Effector memory CD4-positive, alpha-beta T cell (primary cell): Measurements from ENCODE around the gene ZDHHC6.

Experiments used
- DNase-seq, 3 donors: peaks; one replicate each; pipeline ENCODE4 v3.0.0-alpha.2; 2020
- H3K27ac ChIP-seq: 2 replicates; pipeline ENCODE4 v1.7.0; 2013; ENCODE audit warnings: mild to moderate bottlenecking, low read length, moderate library complexity; ENCODE audit not compliant: insufficient read depth, poor library complexity, severe bottlenecking
- H3K27me3 ChIP-seq: replicated peaks from 2 replicates; pipeline ENCODE4 v1.7.0; 2013; ENCODE audit warnings: mild to moderate bottlenecking, low read length; ENCODE audit not compliant: insufficient read depth, control insufficient read depth, poor library complexity, severe bottlenecking
- H3K36me3 ChIP-seq: 2 replicates; pipeline ENCODE4 v1.7.0; 2013; ENCODE audit warnings: mild to moderate bottlenecking, low read length, moderate library complexity; ENCODE audit not compliant: control insufficient read depth, insufficient read depth
- H3K4me1 ChIP-seq: 2 replicates; pipeline ENCODE4 v1.7.0; 2013; ENCODE audit warnings: low read length, mild to moderate bottlenecking; ENCODE audit not compliant: control insufficient read depth, insufficient read depth, poor library complexity, severe bottlenecking
- H3K4me3 ChIP-seq: 2 replicates; pipeline ENCODE4 v1.7.0; 2013; ENCODE audit warnings: low read length, low read depth, mild to moderate bottlenecking; ENCODE audit not compliant: insufficient read depth, poor library complexity, severe bottlenecking
- H3K9me3 ChIP-seq: 2 replicates; pipeline ENCODE4 v1.7.0; 2013; ENCODE audit warnings: mild to moderate bottlenecking, low read length, moderate library complexity; ENCODE audit not compliant: control insufficient read depth

ZDHHC6 gene

DNA sequence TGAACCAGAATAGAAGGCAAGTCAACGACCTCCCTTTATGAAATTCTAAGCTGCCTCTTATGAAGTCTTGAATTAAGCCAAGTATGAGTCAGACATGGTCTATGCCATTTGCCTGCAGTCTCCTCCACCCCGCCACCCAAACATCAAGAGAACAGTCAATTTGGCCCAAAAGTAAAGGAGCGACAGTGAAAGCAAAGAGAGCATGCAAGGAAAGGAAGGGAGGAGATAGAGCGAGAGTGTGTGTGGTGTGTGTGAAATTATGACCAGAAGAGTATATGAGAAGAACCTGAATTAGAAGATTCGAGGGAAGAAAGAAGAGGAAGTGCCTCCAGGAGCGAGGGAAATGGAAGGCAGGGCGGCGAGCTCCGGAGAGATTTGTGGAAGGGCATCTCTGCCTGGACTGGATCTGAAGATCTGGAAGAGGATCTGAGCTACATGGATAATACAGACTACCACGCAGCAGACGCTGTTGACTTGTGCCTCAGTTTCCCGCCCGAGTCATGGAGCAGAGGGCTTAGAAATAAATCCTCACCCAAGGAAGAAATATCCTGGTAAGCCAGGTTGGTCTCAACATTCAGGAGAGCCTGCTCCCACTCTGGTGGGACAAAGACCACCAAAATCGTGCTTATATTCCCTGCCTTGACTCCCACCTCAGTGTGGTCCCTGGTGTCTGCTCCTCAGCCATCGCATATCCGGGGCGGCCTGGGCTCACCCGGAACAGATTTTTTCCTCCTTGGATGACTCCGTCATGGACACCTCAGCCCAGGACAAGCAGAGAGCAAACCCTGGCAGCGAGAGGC is 459 bp downstream of the ZDHHC6 start:
- Histone ChIP-seq H3K27ac (peak overlapping the region; percentile 91), H3K36me3 (peaks cover 14% of the 10 kb centered on the region), H3K4me1 (peaks cover 15% of the 10 kb centered on the region), H3K27me3 (no peaks in the 10 kb centered on the region), H3K4me3 (peak overlapping the region; percentile 100), H3K9me3 (no peaks in the 10 kb centered on the region)
- no peak for DNase-seq

DNA sequence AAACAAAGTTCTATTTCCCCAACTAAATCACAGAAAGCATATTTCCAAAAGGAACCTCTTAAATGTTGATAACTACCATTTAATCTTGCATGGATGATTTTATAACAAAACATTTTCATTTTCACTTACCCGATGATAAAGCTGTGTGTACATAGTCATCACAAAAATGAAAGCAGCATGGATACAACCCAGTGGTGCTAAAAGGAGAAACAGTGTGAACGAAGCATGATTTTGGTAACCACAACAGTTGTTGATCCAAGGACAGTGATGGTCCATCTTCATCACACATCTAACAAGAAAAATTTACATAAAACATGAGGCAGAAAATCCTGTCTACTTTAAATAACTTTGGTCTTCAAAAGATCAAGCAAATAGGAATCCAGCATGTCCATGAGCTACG is 4.7 kb downstream of the ZDHHC6 start:
- H3K4me1 ChIP-seq: peaks cover 10% of the 10 kb centered on the region
- no peak overlapping the region for H3K4me3 ChIP-seq
- no peak for DNase-seq
- no peaks in the 10 kb centered on the region for H3K9me3 ChIP-seq
- H3K27me3 ChIP-seq: no peaks in the 10 kb centered on the region
- no peak overlapping the region for H3K27ac ChIP-seq
- H3K36me3 ChIP-seq: peaks cover 30% of the 10 kb centered on the region

DNA sequence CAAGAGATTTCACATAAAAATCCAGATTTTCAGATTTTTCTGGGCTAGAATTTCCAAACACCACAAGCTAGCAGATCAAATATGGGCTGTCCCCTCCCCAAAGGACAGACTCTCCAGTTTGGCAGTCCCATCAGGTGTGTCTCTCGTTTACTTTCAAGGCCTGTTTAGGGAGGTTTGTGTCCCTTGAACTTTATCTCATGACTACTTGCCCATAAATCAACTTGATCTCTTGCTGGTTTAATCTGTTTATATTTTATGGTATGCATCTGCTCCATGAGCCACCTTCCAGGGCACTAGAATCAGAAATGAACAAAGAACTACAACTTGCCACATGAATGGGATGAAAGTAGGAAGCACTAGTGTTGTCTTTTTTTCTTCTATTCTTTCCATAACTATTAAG is 5.2 kb downstream of the ZDHHC6 start:
- H3K36me3 ChIP-seq: peaks cover 30% of the 10 kb centered on the region
- peaks cover 10% of the 10 kb centered on the region for H3K4me1 ChIP-seq
- no peak overlapping the region for H3K27ac ChIP-seq
- no peaks in the 10 kb centered on the region for H3K9me3 ChIP-seq
- no peak overlapping the region for H3K4me3 ChIP-seq
- no peaks in the 10 kb centered on the region for H3K27me3 ChIP-seq
- DNase-seq: no peak

GRCh38 chr10:112438356-112438755 is 8.4 kb downstream of the ZDHHC6 start:
- Histone ChIP-seq H3K27ac (no peak overlapping the region), H3K27me3 (no peaks in the 10 kb centered on the region), H3K36me3 (peaks cover 37% of the 10 kb centered on the region), H3K9me3 (no peaks in the 10 kb centered on the region), H3K4me1 (no peaks in the 10 kb centered on the region), H3K4me3 (no peak overlapping the region)
- DNase-seq: no peak

DNA sequence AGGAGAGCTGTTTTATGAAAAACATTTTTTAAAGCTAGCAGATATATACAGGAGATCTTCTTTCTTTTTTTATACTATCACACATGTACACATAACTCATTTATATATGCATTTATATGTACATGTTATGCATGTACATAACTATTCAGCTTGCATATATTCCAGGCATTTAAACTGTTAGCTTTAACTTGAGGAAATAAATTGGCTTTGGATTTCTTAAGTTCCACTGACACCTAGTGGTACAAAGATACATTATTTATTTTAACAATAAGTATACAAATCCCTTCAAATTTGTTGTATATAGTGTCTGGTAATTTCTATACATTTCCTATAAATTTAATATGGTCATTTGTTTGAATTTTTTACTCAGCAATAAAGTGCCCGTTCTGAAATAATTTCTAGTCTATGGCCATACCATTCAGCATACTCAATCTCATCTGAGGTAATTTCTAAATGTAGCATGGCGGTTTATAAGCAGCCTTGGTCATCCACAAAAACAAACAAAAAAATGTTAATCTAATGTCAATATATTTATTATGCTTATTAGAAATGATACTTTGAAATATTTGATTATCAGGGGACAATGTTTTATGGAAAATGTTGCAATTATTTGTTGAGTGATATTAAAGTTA is 11.6 kb downstream of the ZDHHC6 start:
- Histone ChIP-seq H3K36me3 (peaks cover 44% of the 10 kb centered on the region), H3K4me3 (no peak overlapping the region), H3K4me1 (no peaks in the 10 kb centered on the region), H3K27me3 (no peaks in the 10 kb centered on the region), H3K27ac (no peak overlapping the region), H3K9me3 (no peaks in the 10 kb centered on the region)
- no peak for DNase-seq

DNA sequence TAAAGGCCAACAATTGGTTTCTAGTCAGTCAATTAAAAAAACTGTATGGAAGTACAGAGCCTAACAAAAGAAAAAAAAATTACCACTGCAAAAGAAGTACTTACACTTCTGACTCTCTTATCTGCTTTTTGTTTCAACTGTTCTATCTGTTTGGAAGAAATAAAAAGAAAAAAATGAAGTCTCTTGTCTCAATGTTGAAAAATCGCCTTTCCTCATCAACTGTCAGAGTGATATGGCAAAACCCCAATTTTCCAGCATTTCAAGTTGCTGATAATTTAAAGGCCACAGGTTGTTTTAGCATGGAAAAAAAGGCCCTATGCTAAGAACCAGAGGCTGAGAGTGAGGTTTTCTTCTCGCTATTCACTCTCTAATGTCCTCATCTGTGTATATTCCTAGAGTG is 13.6 kb downstream of the ZDHHC6 start:
- Histone ChIP-seq H3K36me3 (peaks cover 56% of the 10 kb centered on the region), H3K9me3 (no peaks in the 10 kb centered on the region), H3K27ac (no peak overlapping the region), H3K4me1 (no peaks in the 10 kb centered on the region), H3K27me3 (no peaks in the 10 kb centered on the region), H3K4me3 (no peak overlapping the region)
- no peak for DNase-seq

- Histone ChIP-seq H3K36me3 (peaks cover 82% of the 10 kb centered on the region), H3K9me3 (no peaks in the 10 kb centered on the region), H3K27ac (no peak overlapping the region), H3K27me3 (no peaks in the 10 kb centered on the region), H3K4me3 (no peak overlapping the region), H3K4me1 (no peaks in the 10 kb centered on the region)
- DNase-seq: no peak
Observed at GRCh38 chr10:112429654-112430230, 17.0 kb downstream of the ZDHHC6 start.

DNA sequence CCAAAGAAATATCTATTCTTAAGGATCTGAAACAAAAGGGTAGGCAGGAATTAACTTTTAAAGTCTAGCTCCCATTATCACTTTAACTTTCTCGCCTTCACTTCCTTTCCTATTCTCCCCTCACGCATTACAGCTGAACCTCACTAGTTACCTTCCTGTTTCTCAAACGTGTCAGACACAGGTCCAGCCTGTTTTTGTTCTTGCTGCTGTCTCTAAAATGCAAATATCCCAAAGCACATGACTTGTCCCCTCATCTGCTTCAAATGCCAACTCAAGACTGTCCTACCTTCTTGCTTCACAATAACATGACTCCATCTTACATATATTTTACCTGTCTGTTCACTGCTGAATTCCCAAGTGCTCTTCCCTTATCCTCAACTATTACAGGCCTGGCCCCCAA is 17.6 kb downstream of the ZDHHC6 start:
- Histone ChIP-seq H3K27me3 (no peaks in the 10 kb centered on the region), H3K4me3 (no peak overlapping the region), H3K9me3 (no peaks in the 10 kb centered on the region), H3K27ac (no peak overlapping the region), H3K4me1 (no peaks in the 10 kb centered on the region), H3K36me3 (peaks cover 84% of the 10 kb centered on the region)
- no peak for DNase-seq

DNA sequence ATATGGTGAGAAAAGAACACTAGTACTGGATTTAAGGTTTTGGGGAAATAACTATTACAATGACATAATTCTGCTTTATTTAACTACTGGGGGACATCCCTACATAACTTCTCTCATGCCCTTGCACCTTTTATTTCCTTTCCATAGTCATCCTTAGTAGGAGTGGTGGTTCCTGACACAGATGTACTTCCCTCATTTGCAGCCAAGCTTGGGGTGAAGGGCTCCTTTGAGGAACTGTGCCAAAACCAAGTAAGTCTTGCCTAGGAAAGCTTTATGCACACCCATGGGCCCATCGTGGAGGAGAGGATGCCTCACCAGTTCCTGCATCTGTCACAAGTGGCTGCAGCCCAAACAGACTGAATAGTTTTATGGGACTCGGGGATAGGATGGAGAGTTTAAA is 20.6 kb downstream of the ZDHHC6 start:
- Histone ChIP-seq H3K4me1 (no peaks in the 10 kb centered on the region), H3K27ac (no peak overlapping the region), H3K27me3 (no peaks in the 10 kb centered on the region), H3K4me3 (no peak overlapping the region), H3K9me3 (no peaks in the 10 kb centered on the region), H3K36me3 (peaks cover 90% of the 10 kb centered on the region)
- DNase-seq: no peak

DNA sequence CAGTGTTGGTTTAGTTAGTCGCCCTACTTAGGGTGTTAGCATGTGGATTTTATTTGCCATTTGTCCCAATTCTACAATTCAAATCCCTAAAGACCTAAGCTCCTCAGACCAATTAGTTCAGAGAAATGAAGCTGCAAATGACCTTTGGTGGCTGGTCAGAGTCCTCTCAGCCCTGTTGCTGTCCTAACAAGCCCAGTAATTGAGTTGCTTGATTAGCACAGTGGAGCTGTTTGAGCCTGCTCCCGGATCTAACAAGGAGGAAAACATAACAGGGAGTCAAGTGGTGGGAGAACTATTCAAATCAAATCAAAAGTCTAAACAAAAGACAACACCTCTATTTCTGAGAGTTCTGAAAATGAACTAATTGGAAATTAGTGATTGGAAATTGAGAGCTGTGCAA is 22.1 kb downstream of the ZDHHC6 start:
- Histone ChIP-seq H3K9me3 (no peaks in the 10 kb centered on the region), H3K27me3 (no peaks in the 10 kb centered on the region), H3K36me3 (peaks cover 83% of the 10 kb centered on the region), H3K4me1 (no peaks in the 10 kb centered on the region), H3K4me3 (no peak overlapping the region), H3K27ac (no peak overlapping the region)
- DNase-seq: no peak
